GM12892 (cell line): Measurements from ENCODE around the gene SMYD3.

Experiments
- POLR2AphosphoS5 ChIP-seq: IDR thresholded peaks from 2 replicates; pipeline ENCODE4 v1.6.1; 2011; ENCODE audit warnings: low read depth, low read length, control low read depth
- TAF1 ChIP-seq: IDR thresholded peaks from 2 replicates; pipeline ENCODE4 v1.6.1; 2011; ENCODE audit warnings: low read depth, mild to moderate bottlenecking, control low read depth, low read length, borderline replicate concordance

DNA sequence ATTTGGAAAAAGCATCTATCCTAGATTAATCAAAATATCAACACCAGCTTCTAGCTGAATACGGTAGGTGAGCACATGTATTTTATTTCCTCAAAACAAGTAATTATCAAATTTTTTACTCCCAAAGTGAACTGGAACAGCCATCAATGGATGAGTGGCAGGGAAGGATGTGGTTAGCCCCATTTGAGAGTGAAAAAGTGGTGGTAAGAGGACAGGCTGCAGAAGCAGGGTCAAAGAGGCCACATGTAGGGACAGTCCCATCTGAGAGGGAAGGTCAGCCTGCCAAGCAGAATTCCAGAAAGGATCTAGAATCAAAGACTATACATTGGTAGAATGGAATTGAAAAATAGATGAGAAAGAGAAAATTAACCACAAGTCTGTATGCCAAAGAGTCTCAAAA lies 163.8 kb downstream of the SMYD3 start:
- TF ChIP-seq POLR2AphosphoS5 (no peak), TAF1 (no peak)
